OCI-LY1 (cell line): ENCODE data around the gene COX6B1.

Source experiments
- CTCF ChIP-seq: fragments of 200-600 bp; sonication (generic), shearing (Covaris generic); IDR thresholded peaks from 2 replicates; pipeline ENCODE4 v1.5.1; 2017; ENCODE audit warnings: mild to moderate bottlenecking, antibody characterized with exemption, low read length, moderate library complexity, mixed read lengths
- EZH2 ChIP-seq: fragments of 200-600 bp; sonication (generic), shearing (Covaris generic); IDR thresholded peaks from 2 replicates; pipeline ENCODE4 v1.8.0; 2017; ENCODE audit warnings: borderline replicate concordance, mixed run types, mild to moderate bottlenecking, antibody characterized with exemption, low read length, moderate library complexity, mixed read lengths

- no peak for TF ChIP-seq CTCF
- no peak for TF ChIP-seq EZH2
Observed at GRCh38 chr19:35609851-35610353, 38.2 kb upstream of the COX6B1 start.
